Neural cell (in vitro differentiated cells): Measurements from ENCODE around the gene ZNF655. TPM values are rescaled to one million over a fixed set of nuclear protein-coding genes. Genes with fewer than 3 reads are reported as not detected.
A peak's percentile ranks its signal among the peaks of the same experiment; 100 is the strongest.

Experiments used
- H2AFZ ChIP-seq: fragments of 200-600, 300-800 bp; sonication (generic), shearing (Covaris generic); 2 replicates; pipeline ENCODE4 v1.6.0; 2014; ENCODE audit warnings: low read depth, mild to moderate bottlenecking, antibody characterized with exemption, low read length, moderate library complexity
- H3F3A ChIP-seq: fragments of 200-600 bp; shearing (Covaris generic); 2 replicates; pipeline ENCODE4 v1.6.1; 2016; ENCODE audit warnings: mild to moderate bottlenecking, moderate library complexity, mixed read lengths, antibody characterized with exemption, low read length; ENCODE audit not compliant: insufficient read depth, poor library complexity, severe bottlenecking
- H3K27ac ChIP-seq: fragments of 200-600, 300-800 bp; sonication (generic), shearing (Covaris generic); 2 replicates; pipeline ENCODE4 v1.5.1; 2014; ENCODE audit warnings: mild to moderate bottlenecking, low read length, moderate library complexity
- H3K27me3 ChIP-seq: fragments of 300-800, 200-600 bp; sonication (generic), shearing (Covaris generic); 2 replicates; pipeline ENCODE4 v1.6.0; 2014; ENCODE audit warnings: mild to moderate bottlenecking, low read depth, low read length, moderate library complexity; ENCODE audit not compliant: insufficient read depth
- H3K36me3 ChIP-seq: fragments of 300-800, 200-600 bp; sonication (generic), shearing (Covaris generic); 2 replicates; pipeline ENCODE4 v1.5.1; 2014; ENCODE audit warnings: mild to moderate bottlenecking, antibody characterized with exemption, low read length, moderate library complexity; ENCODE audit not compliant: insufficient read depth
- H3K4me2 ChIP-seq: fragments of 300-800, 200-600 bp; sonication (generic), shearing (Covaris generic); 2 replicates; pipeline ENCODE4 v1.6.0; 2014; ENCODE audit warnings: mild to moderate bottlenecking, low read length
- H3K4me3 ChIP-seq: fragments of 300-800, 200-600 bp; sonication (generic), shearing (Covaris generic); 2 replicates; pipeline ENCODE4 v1.5.1; 2014; ENCODE audit warnings: mild to moderate bottlenecking, low read length, moderate library complexity
- H3K79me2 ChIP-seq: fragments of 200-600 bp; shearing (Covaris generic); replicated peaks from 2 replicates; pipeline ENCODE4 v1.6.0; 2014; ENCODE audit warnings: mild to moderate bottlenecking, low read length, moderate library complexity; ENCODE audit not compliant: insufficient read depth
- H3K9ac ChIP-seq: fragments of 300-800, 200-600 bp; sonication (generic), shearing (Covaris generic); 2 replicates; pipeline ENCODE4 v1.6.1; 2016; ENCODE audit warnings: mild to moderate bottlenecking, low read length, mixed read lengths
- H3K9me2 ChIP-seq: fragments of 200-600 bp; shearing (Covaris generic); 2 replicates; pipeline ENCODE4 v1.6.1; 2016; ENCODE audit warnings: mild to moderate bottlenecking, low read length, mixed read lengths; ENCODE audit not compliant: insufficient read depth
- H3K9me3 ChIP-seq: fragments of 200-600, 300-800 bp; sonication (generic), shearing (Covaris generic); 2 replicates; pipeline ENCODE4 v1.6.1; 2016; ENCODE audit warnings: mild to moderate bottlenecking, mixed run types, low read length, moderate library complexity, mixed read lengths
- H4K20me1 ChIP-seq: fragments of 200-600 bp; shearing (Covaris generic); 2 replicates; pipeline ENCODE4 v1.6.1; 2016; ENCODE audit warnings: mild to moderate bottlenecking, mixed run types; ENCODE audit not compliant: insufficient read depth
- CTCF ChIP-seq: fragments of 450-650 bp; IDR thresholded peaks from 2 replicates; pipeline ENCODE4 v1.5.1; 2014; ENCODE audit warnings: antibody characterized with exemption, mild to moderate bottlenecking, moderate library complexity; ENCODE audit not compliant: poor library complexity, severe bottlenecking
- EP300 ChIP-seq: fragments of 450-650 bp; conservative IDR thresholded peaks from 2 replicates; pipeline ENCODE4 v1.6.1; 2014; ENCODE audit warnings: antibody characterized with exemption, mild to moderate bottlenecking, moderate library complexity; ENCODE audit not compliant: poor library complexity, severe bottlenecking
- EZH2 ChIP-seq: fragments of 200-600, 300-800 bp; shearing (Covaris generic), sonication (generic); IDR thresholded peaks from 2 replicates; pipeline ENCODE4 v1.6.1; 2014; ENCODE audit warnings: antibody characterized with exemption, low read length, borderline replicate concordance, mild to moderate bottlenecking; ENCODE audit not compliant: insufficient read depth, poor library complexity, severe bottlenecking
- MXI1 ChIP-seq: fragments of 450-650 bp; conservative IDR thresholded peaks from 2 replicates; pipeline ENCODE4 v1.6.1; 2014; ENCODE audit warnings: antibody characterized with exemption, mild to moderate bottlenecking; ENCODE audit not compliant: poor library complexity, severe bottlenecking
- POLR2AphosphoS5 ChIP-seq: IDR thresholded peaks from 2 replicates; pipeline ENCODE4 v1.6.1; 2012
- RAD21 ChIP-seq: fragments of 450-650 bp; conservative IDR thresholded peaks from 2 replicates; pipeline ENCODE4 v1.6.1; 2014; ENCODE audit warnings: antibody characterized with exemption, mild to moderate bottlenecking, moderate library complexity
- REST ChIP-seq: IDR thresholded peaks from 2 replicates; pipeline ENCODE4 v1.6.1; 2012; ENCODE audit warnings: borderline replicate concordance
- SMC3 ChIP-seq: fragments of 450-650 bp; conservative IDR thresholded peaks from 2 replicates; pipeline ENCODE4 v1.6.1; 2014; ENCODE audit warnings: antibody characterized with exemption, mild to moderate bottlenecking, moderate library complexity; ENCODE audit not compliant: poor library complexity
- TAF1 ChIP-seq: IDR thresholded peaks from 2 replicates; pipeline ENCODE4 v1.6.1; 2012; ENCODE audit warnings: low read depth
- polyA plus RNA-seq: library from polyadenylated mRNA; depleted of rRNA; stranded (reverse); fragments of >200 nt; gene quantifications from 2 replicates; pipeline ENCODE4 v1.2.3, GENCODE V29; 2014

The ZNF655 gene
- polyA plus RNA-seq, 1 donor from 2014 or later = 89.0 TPM

GRCh38 chr7:99521399-99521798 is 37.0 kb upstream of the ZNF655 start:
- H3F3A ChIP-seq = no peaks in the 10 kb centered on the region
- no peaks in the 10 kb centered on the region for H3K79me2 ChIP-seq
- no peaks in the 10 kb centered on the region for H3K27me3 ChIP-seq
- no peak overlapping the region for H3K4me2 ChIP-seq
- no peak overlapping the region for H3K4me3 ChIP-seq
- no peak overlapping the region for H3K9ac ChIP-seq
- TF ChIP-seq MXI1 = no peak
- TF ChIP-seq CTCF = no peak
- no peak for TF ChIP-seq REST
- TF ChIP-seq EP300 = no peak
- TF ChIP-seq POLR2AphosphoS5 = no peak
- no peak for TF ChIP-seq TAF1
- no peak for TF ChIP-seq EZH2
- no peak for TF ChIP-seq RAD21
- TF ChIP-seq SMC3 = no peak
- no peak overlapping the region for H3K27ac ChIP-seq
- no peaks in the 10 kb centered on the region for H3K36me3 ChIP-seq
- no peaks in the 10 kb centered on the region for H4K20me1 ChIP-seq
- H3K9me2 ChIP-seq = no peaks in the 10 kb centered on the region
- no peaks in the 10 kb centered on the region for H3K9me3 ChIP-seq
- H2AFZ ChIP-seq = no peak overlapping the region

DNA sequence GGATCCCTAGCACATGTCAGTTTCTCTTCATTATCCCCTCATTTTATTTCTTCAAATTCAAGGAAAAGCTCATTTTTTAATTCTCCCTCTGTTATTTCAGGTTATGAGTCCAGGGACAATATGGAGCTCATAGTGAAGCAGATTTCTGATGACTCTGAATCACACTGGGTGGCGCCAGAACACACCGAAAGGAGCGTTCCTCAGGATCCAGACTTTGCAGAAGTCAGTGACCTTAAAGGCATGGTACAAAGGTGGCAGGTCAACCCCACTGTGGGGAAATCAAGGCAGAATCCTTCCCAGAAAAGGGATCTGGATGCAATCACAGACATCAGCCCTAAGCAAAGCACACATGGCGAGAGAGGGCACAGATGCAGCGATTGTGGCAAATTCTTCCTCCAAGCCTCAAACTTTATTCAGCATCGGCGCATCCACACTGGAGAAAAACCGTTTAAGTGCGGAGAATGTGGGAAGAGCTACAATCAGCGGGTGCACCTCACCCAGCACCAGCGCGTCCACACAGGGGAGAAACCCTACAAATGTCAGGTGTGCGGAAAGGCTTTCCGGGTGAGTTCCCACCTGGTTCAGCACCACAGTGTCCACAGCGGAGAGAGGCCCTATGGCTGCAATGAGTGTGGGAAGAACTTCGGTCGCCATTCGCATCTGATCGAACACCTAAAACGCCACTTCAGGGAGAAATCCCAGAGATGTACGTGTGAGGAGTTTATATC is 32.6 kb upstream of the ZNF655 start:
- Histone ChIP-seq H4K20me1 (no peaks in the 10 kb centered on the region), H3K4me3 (no peak overlapping the region), H3F3A (no peaks in the 10 kb centered on the region), H3K79me2 (no peaks in the 10 kb centered on the region), H3K9me3 (no peaks in the 10 kb centered on the region), H3K27me3 (no peaks in the 10 kb centered on the region), H3K27ac (no peak overlapping the region), H3K9me2 (no peaks in the 10 kb centered on the region), H3K4me2 (no peak overlapping the region), H3K36me3 (peaks cover 8% of the 10 kb centered on the region), H3K9ac (no peak overlapping the region), H2AFZ (no peak overlapping the region)
- TF ChIP-seq SMC3 (peak; percentile 33), CTCF (peak; percentile 52), EP300 (no peak), RAD21 (peak; percentile 56)
